ENCODE measurements around the gene PGLYRP3.

Gene PGLYRP3

GRCh38 chr1:153310526-153310925 lies 2.2 kb downstream of the PGLYRP3 start:
- DNase-seq, result no peak

GRCh38 chr1:153309441-153309840 lies 3.3 kb downstream of the PGLYRP3 start:
- no peak for DNase-seq

DNA sequence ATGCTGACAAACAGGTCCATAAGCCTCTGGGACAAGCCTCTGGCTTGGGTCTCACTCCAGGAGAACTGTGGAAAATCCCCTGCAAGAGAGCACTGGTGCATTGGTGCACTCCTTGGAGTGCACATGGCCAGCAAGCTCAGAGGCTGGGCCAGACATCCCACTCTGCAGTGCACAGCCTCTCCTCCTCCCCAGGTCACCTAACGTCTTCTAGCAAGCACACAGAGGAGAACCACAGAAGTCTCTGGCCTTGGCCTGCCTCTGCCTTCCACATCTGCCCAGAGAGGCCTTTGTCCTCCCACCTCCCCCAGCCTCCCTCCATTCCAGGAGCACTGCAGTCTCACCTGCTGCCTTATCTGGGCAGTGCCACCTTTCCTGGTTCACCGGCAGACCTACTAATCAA lies 4.2 kb downstream of the PGLYRP3 start:
- no peak for DNase-seq

GRCh38 chr1:153307221-153307600 lies 5.5 kb downstream of the PGLYRP3 start:
- DNase-seq, result no peak

- no peak for DNase-seq
These were observed 6.2 kb downstream of the PGLYRP3 start for GRCh38 chr1:153306303-153307220.

DNA sequence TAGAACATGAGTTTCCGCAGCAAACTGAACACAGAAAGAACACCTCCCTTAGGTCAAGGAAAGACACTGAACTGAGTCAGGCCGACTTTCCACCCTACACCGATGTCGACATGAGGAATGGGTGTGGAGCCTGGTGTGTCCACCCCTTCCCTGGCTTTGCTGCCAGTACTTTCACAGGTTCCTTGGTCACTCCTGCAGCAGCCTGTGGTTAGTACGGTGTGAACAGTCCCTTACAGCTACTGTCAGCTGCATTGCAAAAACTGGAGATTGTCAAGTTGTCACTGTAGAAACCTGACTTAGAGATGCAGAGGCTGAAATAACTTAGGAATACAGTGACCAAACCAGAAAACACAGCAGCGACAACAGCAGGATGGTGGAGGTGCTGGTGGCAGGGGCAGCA lies 7.1 kb downstream of the PGLYRP3 start:
- no peak for DNase-seq

- DNase-seq, result no peak
These were observed 10.4 kb downstream of the PGLYRP3 start for GRCh38 chr1:153302308-153302707.

DNA sequence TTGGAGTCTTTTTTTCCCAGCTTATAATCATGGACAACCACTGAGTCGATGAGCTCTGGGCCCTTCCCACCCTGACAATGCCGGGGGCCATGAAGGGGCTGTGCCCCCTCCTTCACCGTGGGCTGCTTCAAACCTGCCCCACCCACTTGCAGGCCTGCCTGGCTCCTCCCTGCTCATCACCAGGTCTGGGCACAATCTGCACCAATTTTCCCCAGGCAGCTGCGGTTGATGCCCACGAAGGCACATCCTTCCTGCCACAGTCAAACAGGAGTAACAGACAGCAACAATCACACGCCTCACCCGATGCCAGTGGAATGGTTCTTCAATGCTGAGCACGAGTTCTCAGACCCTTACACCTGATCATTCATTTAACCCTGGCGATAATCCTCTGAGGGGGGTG lies 18.9 kb downstream of the PGLYRP3 start:
- DNase-seq, result no peak

DNA sequence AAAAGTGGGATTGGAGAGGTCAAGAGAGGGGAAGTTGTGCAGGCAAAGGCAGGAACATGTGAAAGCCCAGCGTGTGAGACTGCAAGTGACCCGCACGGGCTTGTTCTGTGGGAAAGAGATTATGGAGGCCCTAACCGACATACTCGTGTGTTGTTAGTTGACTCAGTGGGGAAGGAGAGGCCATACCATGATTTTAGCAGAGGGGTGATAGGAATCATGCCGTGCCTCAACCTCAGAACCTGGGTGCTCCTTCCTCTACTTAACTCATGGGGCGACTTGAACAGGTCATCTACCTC lies 19.3 kb downstream of the PGLYRP3 start:
- DNase-seq, result no peak

- DNase-seq, result no peak
These were observed 19.8 kb downstream of the PGLYRP3 start for GRCh38 chr1:153292740-153293479.

DNA sequence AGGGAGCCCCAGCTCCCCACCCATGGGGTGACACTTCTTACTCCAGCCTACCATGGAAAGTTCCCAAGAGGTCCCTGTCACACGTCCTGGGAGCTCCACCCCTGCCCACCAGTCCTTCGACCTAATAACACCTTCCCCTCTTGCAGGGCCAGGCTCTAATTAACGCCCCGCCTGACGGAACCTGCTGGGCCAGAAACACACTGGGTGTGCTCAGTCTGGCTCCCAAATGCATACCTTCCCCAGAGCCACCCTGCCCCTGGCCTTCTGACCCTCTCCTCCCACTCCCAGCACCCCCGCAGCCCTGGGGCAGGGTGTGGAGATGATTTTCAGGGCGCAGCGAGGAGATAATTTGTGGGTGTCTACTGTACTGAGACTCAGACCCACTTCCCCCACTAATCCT lies 20.6 kb downstream of the PGLYRP3 start:
- DNase-seq, result no peak

DNA sequence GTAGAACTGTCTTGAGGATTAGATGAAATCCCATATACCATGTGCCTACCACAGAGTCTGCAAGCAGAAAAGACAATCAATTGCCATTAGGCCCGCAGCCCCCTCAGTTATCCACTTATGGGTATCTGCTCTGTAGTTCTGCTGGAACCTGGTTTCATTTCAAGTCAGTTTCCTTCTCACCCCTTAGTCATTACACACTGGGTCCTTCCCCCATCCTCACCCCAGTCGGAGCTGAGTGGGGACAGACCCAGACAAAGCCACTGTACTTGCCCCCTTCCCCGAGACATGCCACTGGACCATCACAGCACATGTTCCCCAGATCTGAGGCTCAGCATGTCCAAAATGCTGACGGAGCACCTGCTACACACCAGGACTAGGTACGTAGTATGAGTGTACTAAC lies 21.2 kb downstream of the PGLYRP3 start:
- no peak for DNase-seq

GRCh38 chr1:153288634-153289275 lies 24.0 kb downstream of the PGLYRP3 start:
- DNase-seq, result no peak

DNA sequence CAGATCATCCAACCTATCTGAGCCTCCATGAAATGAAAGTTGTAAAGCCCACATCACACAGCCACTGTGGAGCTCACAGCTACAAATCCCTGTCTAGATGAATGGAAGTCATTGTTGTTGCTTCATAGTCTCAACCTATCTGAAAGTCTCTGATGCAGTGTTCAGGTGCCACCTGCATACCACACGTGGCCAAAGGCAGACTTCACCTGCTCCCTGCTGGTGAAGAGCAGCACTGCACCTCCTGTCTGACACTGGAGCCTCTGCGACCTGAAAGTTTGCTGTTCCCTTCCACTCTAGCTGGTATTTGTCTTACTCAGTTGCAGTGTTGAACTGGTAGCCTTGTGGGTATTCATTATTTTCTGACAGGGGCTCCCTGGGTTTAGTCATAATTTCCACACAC lies 34.9 kb downstream of the PGLYRP3 start:
- DNase-seq, result no peak

- no peak for DNase-seq
These were observed 40.6 kb downstream of the PGLYRP3 start for GRCh38 chr1:153272186-153272585.

DNA sequence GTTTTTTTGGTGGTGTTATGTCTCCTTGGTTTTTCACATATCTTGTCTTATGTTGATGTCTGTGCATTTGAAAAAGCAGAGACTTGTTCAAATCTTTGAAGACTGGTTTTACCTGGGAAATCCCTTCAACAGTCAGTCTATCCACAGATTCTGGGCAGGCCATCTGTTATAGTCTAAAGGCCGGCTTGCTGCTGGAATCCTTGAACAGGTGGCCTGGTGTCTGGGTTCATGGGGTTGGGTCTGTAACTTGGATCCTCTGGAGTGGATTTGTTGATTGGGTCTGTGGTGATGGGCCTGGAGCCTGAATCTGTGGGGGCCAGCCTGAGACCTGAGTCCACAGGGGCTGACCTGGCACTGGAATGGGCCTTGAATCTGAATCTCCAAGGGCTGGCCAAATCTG lies 41.0 kb downstream of the PGLYRP3 start:
- no peak for DNase-seq

- no peak for DNase-seq
These were observed 47.3 kb downstream of the PGLYRP3 start for GRCh38 chr1:153265457-153265856.

GRCh38 chr1:153262462-153263157 lies 50.1 kb downstream of the PGLYRP3 start:
- DNase-seq, result no peak

GRCh38 chr1:153262070-153262366 lies 50.7 kb downstream of the PGLYRP3 start:
- DNase-seq, result no peak

GRCh38 chr1:153261281-153262069 lies 51.3 kb downstream of the PGLYRP3 start:
- DNase-seq, result no peak

DNA sequence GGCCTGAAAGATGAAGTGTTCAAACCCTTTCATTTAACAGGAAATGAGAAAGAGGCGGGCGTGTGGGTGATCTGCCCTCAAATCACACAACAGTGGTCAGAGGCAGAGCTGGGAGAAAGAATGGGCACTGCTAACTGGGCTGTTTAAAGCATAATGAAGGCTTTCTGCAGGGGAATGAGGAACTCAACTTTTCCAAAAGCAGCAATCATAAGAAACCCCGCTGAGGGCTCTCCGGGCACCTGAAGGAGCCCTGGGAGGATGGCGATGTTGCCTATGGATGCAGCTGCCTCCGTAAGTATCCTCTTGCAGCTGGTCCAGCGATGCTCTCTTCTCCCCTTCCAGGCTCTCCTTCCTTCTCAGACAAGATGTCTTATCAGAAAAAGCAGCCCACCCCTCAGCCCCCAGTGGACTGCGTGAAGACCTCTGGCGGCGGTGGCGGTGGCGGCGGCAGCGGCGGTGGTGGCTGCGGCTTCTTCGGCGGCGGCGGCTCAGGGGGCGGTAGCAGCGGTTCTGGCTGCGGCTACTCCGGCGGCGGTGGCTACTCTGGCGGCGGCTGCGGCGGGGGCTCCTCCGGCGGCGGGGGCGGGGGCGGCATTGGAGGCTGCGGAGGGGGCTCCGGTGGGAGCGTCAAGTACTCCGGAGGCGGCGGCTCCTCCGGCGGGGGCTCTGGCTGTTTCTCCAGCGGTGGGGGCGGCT lies 52.0 kb downstream of the PGLYRP3 start:
- DNase-seq, result no peak

DNA sequence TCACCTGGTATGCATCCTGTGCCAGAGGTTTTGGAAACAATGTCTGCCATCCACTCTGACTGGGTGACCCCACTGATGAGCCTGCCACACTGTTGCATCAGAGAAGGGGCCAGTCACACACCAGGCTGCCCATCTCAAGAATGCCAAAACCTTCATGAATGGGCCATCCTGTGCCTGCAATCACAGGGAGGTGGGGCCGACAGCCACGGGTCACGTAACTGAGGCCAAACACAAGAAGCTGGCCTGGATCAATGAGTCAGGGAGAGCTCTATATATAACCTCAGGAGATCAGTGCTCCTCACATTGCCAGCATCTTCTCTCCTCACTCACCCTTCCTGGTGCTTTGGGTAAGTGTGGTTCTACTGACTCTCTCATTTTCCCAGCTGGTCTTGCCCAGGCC lies 53.4 kb downstream of the PGLYRP3 start, which contains the start of gene LORICRIN:
Gene LORICRIN (plus strand): TSS at position 301 of the 400 bp plus-strand sequence. CDS start 1,263 bp downstream, outside the sequence.
- no peak for DNase-seq

Measured in NCI-H774 (cell line).